Mesenchymal stem cell (in vitro differentiated cells and primary cell): Measurements from ENCODE around the gene ADARB2.
"Not testable (repeated sequence)": the region's sequence is repeated elsewhere in the genome, so short reads cannot be mapped to it uniquely, and the experiment has no call there.

Source experiments
- DNase-seq: peaks from one replicate; pipeline ENCODE4 v3.0.0-alpha.2; 2013
- H2AFZ ChIP-seq: one replicate; pipeline ENCODE4 v1.6.1; 2013; ENCODE audit warnings: low read depth, mild to moderate bottlenecking, control low read depth, inconsistent platforms, low read length, moderate library complexity
- H2AK5ac ChIP-seq: 2 replicates; pipeline ENCODE4 v1.6.1; 2013; ENCODE audit warnings: low read length, moderate library complexity, mild to moderate bottlenecking, inconsistent platforms; ENCODE audit not compliant: severe bottlenecking
- H2BK120ac ChIP-seq: one replicate; pipeline ENCODE4 v1.6.1; 2013; ENCODE audit warnings: low read depth, mild to moderate bottlenecking, inconsistent platforms, low read length, moderate library complexity
- H2BK12ac ChIP-seq, 2 experiments: one replicate each; pipeline ENCODE4 v1.6.1; 2013; ENCODE audit warnings: inconsistent platforms in 2 of 2, low read length in 2 of 2, mild to moderate bottlenecking in 2 of 2, moderate library complexity in 2 of 2, control low read depth in 1 of 2
- H2BK15ac ChIP-seq: one replicate; pipeline ENCODE4 v1.6.1; 2013; ENCODE audit warnings: mild to moderate bottlenecking, low read depth, inconsistent platforms; ENCODE audit not compliant: poor library complexity, severe bottlenecking
- H2BK5ac ChIP-seq: 2 replicates; pipeline ENCODE4 v1.6.1; 2013; ENCODE audit warnings: low read depth, mild to moderate bottlenecking, low read length, control low read depth, inconsistent platforms; ENCODE audit not compliant: poor library complexity, severe bottlenecking
- H3K14ac ChIP-seq, 2 experiments: one replicate each; pipeline ENCODE4 v1.6.1; 2013; ENCODE audit warnings: inconsistent platforms in 2 of 2, low read length in 2 of 2, control low read depth in 1 of 2, mild to moderate bottlenecking in 1 of 2, moderate library complexity in 1 of 2
- H3K18ac ChIP-seq, 2 experiments: one replicate each; pipeline ENCODE4 v1.6.1; 2013; ENCODE audit warnings: inconsistent platforms in 2 of 2, low read length in 2 of 2, control low read depth in 1 of 2, low read depth in 1 of 2, mild to moderate bottlenecking in 1 of 2
- H3K23ac ChIP-seq, 2 experiments: one replicate each; pipeline ENCODE4 v1.6.1; 2013; ENCODE audit warnings: inconsistent platforms in 2 of 2, low read length in 2 of 2, mild to moderate bottlenecking in 2 of 2, moderate library complexity in 2 of 2, control low read depth in 1 of 2
- H3K27ac ChIP-seq: 2 replicates; pipeline ENCODE4 v1.5.1; 2013; ENCODE audit warnings: mild to moderate bottlenecking, moderate library complexity, low read length, control low read depth, inconsistent platforms; ENCODE audit not compliant: poor library complexity, severe bottlenecking
- H3K27me3 ChIP-seq, 2 experiments: 2 replicates each; pipeline versions ENCODE4 v1.6.1 to v1.7.0; 2013; ENCODE audit warnings: low read length in 2 of 2, mild to moderate bottlenecking in 2 of 2, moderate library complexity in 2 of 2, control low read depth in 1 of 2, inconsistent platforms in 1 of 2; ENCODE audit not compliant: control insufficient read depth in 1 of 2, insufficient read depth in 1 of 2
- H3K36me3 ChIP-seq, 2 experiments: 2 replicates each; pipeline versions ENCODE4 v1.6.1 to v1.7.0; 2013; ENCODE audit warnings: low read length in 2 of 2, control low read depth in 1 of 2, inconsistent platforms in 1 of 2, low read depth in 1 of 2, mild to moderate bottlenecking in 1 of 2; ENCODE audit not compliant: insufficient read depth in 2 of 2, control insufficient read depth in 1 of 2
- H3K4ac ChIP-seq, 2 experiments: one replicate each; pipeline ENCODE4 v1.6.1; 2013; ENCODE audit warnings: inconsistent platforms in 2 of 2, low read length in 2 of 2, mild to moderate bottlenecking in 2 of 2, moderate library complexity in 2 of 2, control low read depth in 1 of 2, low read depth in 1 of 2
- H3K4me1 ChIP-seq: 2 replicates; pipeline ENCODE4 v1.6.1; 2013; ENCODE audit warnings: low read depth, low read length, control low read depth; ENCODE audit not compliant: control insufficient read depth, insufficient read depth
- H3K4me2 ChIP-seq: 2 replicates; pipeline ENCODE4 v1.6.1; 2013; ENCODE audit warnings: low read length, mild to moderate bottlenecking, inconsistent platforms; ENCODE audit not compliant: poor library complexity, severe bottlenecking
- H3K4me3 ChIP-seq, 2 experiments: 2 replicates each; pipeline versions ENCODE4 v1.5.1 to v1.7.0; 2013; ENCODE audit warnings: low read length in 2 of 2, mild to moderate bottlenecking in 2 of 2, control low read depth in 1 of 2, low read depth in 1 of 2; ENCODE audit not compliant: insufficient read depth in 1 of 2
- H3K79me1 ChIP-seq: replicated peaks from 2 replicates; pipeline ENCODE4 v1.6.1; 2013; ENCODE audit warnings: mild to moderate bottlenecking, control low read depth, low read length, inconsistent platforms; ENCODE audit not compliant: poor library complexity, severe bottlenecking
- H3K9ac ChIP-seq: 2 replicates; pipeline ENCODE4 v1.7.0; 2013; ENCODE audit warnings: mild to moderate bottlenecking, low read length, moderate library complexity
- H3K9me3 ChIP-seq: 2 replicates; pipeline ENCODE4 v1.7.0; 2013; ENCODE audit warnings: mild to moderate bottlenecking, low read length; ENCODE audit not compliant: control insufficient read depth
- H4K8ac ChIP-seq: one replicate; pipeline ENCODE4 v1.6.1; 2013; ENCODE audit warnings: inconsistent platforms, mild to moderate bottlenecking, low read length, moderate library complexity
- H4K91ac ChIP-seq: one replicate; pipeline ENCODE4 v1.6.1; 2013; ENCODE audit warnings: mild to moderate bottlenecking, low read length, inconsistent platforms
- WGBS: methylation state at CpG from one replicate; pipeline ENCODE4 v1.1.7; 2013; ENCODE audit warnings: mixed read lengths; 5-methylcytosine and 5-hydroxymethylcytosine counted together

ADARB2 gene

GRCh38 chr10:1251769-1252168 lies 485.6 kb downstream of the ADARB2 start:
- H3K79me1 ChIP-seq, result no peaks in the 10 kb centered on the region
- H2BK5ac ChIP-seq, result no peak overlapping the region
- H3K36me3 ChIP-seq, result no peaks in the 10 kb centered on the region
- no peak overlapping the region for H4K91ac ChIP-seq
- H3K4me2 ChIP-seq, result no peak overlapping the region
- H3K9me3 ChIP-seq, result peaks cover 3% of the 10 kb centered on the region
- no peak overlapping the region for H3K4me3 ChIP-seq
- no peak for DNase-seq
- no peak overlapping the region for H2AK5ac ChIP-seq
- H2AFZ ChIP-seq, result no peak overlapping the region
- no peak overlapping the region for H2BK120ac ChIP-seq
- H4K8ac ChIP-seq, result no peak overlapping the region
- no peak overlapping the region for H3K9ac ChIP-seq
- no peak overlapping the region for H2BK12ac ChIP-seq
- no peak overlapping the region for H3K18ac ChIP-seq
- H3K27me3 ChIP-seq, result peaks cover 0 to 20% of the 10 kb centered on the region in 2 experiments
- H3K4ac ChIP-seq, result no peak overlapping the region
- WGBS, result 67% methylated on average over 1 of the region's 3 CpGs
- peaks cover 8% of the 10 kb centered on the region for H3K4me1 ChIP-seq
- no peak overlapping the region for H3K27ac ChIP-seq
- H3K23ac ChIP-seq, result no peak overlapping the region
- no peak overlapping the region for H2BK15ac ChIP-seq
- no peak overlapping the region for H3K14ac ChIP-seq

- Histone ChIP-seq H2AFZ (no peak overlapping the region), H3K79me1 (no peaks in the 10 kb centered on the region), H2BK12ac (no peak overlapping the region), H2AK5ac (no peak overlapping the region), H3K18ac (no peak overlapping the region), H4K8ac (no peak overlapping the region), H3K36me3 (no peaks in the 10 kb centered on the region), H3K4me1 (peaks cover 6% of the 10 kb centered on the region), H3K4ac (no peak overlapping the region), H3K4me2 (no peak overlapping the region), H3K9me3 (peaks cover 3% of the 10 kb centered on the region), H2BK120ac (no peak overlapping the region), H2BK5ac (no peak overlapping the region), H3K9ac (no peak overlapping the region), H3K14ac (no peak overlapping the region), H3K4me3 (no peak overlapping the region), H2BK15ac (no peak overlapping the region), H3K23ac (no peak overlapping the region), H4K91ac (no peak overlapping the region), H3K27me3 (peaks cover 0 to 7% of the 10 kb centered on the region in 2 experiments), H3K27ac (no peak overlapping the region)
- no peak for DNase-seq
- WGBS, result 14% methylated on average over 2 of the region's 7 CpGs
Measured at GRCh38 chr10:1249142-1249920, 488.0 kb downstream of the ADARB2 start.

- not testable (repeated sequence) for H3K14ac ChIP-seq, H4K8ac ChIP-seq, H3K9me3 ChIP-seq, H3K18ac ChIP-seq, H3K36me3 ChIP-seq, H4K91ac ChIP-seq, DNase-seq, H2BK12ac ChIP-seq, H3K27me3 ChIP-seq, H2BK5ac ChIP-seq, H3K27ac ChIP-seq, H3K4ac ChIP-seq, H3K4me3 ChIP-seq, H2AFZ ChIP-seq, H2BK15ac ChIP-seq, H3K4me1 ChIP-seq, H3K9ac ChIP-seq, H3K79me1 ChIP-seq, H2BK120ac ChIP-seq, H2AK5ac ChIP-seq
- WGBS, result 30% methylated on average over 10 of the region's 13 CpGs
- Histone ChIP-seq H3K4me2 (peak overlapping the region; percentile 11), H3K23ac (peak overlapping the region in 1 of 2 experiments; percentile 40)
Measured at GRCh38 chr10:1248262-1248630, 489.1 kb downstream of the ADARB2 start.

- H2BK15ac ChIP-seq, result no peak overlapping the region
- no peak overlapping the region for H3K4me3 ChIP-seq
- H2BK5ac ChIP-seq, result no peak overlapping the region
- H3K4ac ChIP-seq, result no peak overlapping the region
- H3K18ac ChIP-seq, result no peak overlapping the region
- H2AFZ ChIP-seq, result no peak overlapping the region
- no peak for DNase-seq
- no peak overlapping the region for H3K9ac ChIP-seq
- H3K9me3 ChIP-seq, result no peaks in the 10 kb centered on the region
- H3K27me3 ChIP-seq, result peaks cover 0 to 3% of the 10 kb centered on the region in 2 experiments
- no peak overlapping the region for H2BK120ac ChIP-seq
- H4K8ac ChIP-seq, result no peak overlapping the region
- peaks cover 6% of the 10 kb centered on the region for H3K4me1 ChIP-seq
- no peak overlapping the region for H3K23ac ChIP-seq
- H4K91ac ChIP-seq, result no peak overlapping the region
- H3K27ac ChIP-seq, result no peak overlapping the region
- H2BK12ac ChIP-seq, result no peak overlapping the region
- no peak overlapping the region for H3K4me2 ChIP-seq
- no peaks in the 10 kb centered on the region for H3K79me1 ChIP-seq
- no peaks in the 10 kb centered on the region for H3K36me3 ChIP-seq
- H3K14ac ChIP-seq, result no peak overlapping the region
- WGBS, result 68% methylated on average over 13 of the region's 17 CpGs
- no peak overlapping the region for H2AK5ac ChIP-seq
Measured at GRCh38 chr10:1247598-1248261, 489.6 kb downstream of the ADARB2 start.
